Limb (tissue), 2 donors: ENCODE results near the gene PDXDC1.
"Not testable (repeated sequence)": the region's sequence is repeated elsewhere in the genome, so short reads cannot be mapped to it uniquely, and the experiment has no call there.

Experiments
- DNase-seq, 2 donors: peaks; one replicate each; pipeline ENCODE4 v3.0.0-alpha.2; 2016; ENCODE audit errors: extremely low spot score in 2 of 2

Gene PDXDC1

GRCh38 chr16:15037003-15037402 lies 62.2 kb downstream of the PDXDC1 start:
- no peak for DNase-seq

- no peak for DNase-seq
Measured at GRCh38 chr16:15037745-15038144, 62.9 kb downstream of the PDXDC1 start.

- DNase-seq, result no peak
Measured at GRCh38 chr16:15038689-15039088, 63.9 kb downstream of the PDXDC1 start.

DNA sequence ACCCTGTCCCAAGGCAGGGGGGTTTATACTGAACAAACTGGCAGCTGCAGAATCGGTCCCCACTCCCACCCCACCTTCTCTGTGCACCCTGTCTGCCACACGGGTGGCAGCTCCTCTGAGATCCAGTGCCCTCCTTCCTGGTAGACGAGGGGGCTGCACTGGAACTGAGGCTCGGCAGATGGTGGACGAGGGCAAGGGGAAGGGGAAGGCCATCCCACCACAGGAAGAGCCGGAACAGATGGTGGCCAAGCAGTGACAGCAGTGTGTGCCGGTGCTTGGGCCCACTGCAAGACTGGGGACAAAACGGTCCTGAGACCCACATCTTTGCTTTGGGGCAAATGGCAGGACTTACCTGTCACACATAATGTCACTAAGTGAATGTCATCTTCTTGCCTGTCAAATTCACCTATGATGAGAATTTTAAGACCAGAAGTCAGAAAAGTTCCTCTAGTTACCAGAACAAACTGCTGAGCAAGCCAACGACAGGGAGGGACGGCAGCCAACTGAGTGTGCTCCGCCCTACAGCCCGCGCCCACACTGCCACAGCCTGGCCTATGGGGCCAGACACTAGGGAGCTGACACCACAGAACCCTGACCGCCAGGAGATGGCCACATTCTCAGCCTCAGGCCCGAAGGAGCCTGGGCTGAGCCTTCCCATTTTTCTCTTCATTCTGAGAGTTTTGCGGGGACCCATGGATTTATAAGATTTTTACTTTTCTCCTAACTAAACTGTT lies 66.6 kb downstream of the PDXDC1 start:
- peak in 1 of 2 donors; percentile 32 for DNase-seq

DNA sequence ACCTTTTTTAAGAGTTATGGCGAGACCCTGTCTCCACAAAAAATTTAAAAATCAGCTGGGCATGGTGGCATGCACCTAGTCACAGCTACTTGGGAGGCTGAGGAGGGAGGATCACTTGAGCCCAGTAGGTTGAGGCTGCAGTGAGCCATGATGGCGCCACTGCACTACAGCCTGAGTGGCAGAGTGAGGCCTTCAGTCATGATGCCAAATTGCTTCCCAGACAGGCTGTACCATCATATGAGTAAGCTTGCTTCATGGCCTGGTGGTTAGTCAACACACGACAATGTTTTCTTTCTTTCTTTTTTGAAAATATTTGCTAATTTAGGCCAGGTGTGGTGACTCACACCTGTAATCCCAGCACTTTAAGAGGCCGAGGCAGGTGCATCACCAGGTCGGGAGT lies 68.5 kb downstream of the PDXDC1 start:
- no peak for DNase-seq

DNA sequence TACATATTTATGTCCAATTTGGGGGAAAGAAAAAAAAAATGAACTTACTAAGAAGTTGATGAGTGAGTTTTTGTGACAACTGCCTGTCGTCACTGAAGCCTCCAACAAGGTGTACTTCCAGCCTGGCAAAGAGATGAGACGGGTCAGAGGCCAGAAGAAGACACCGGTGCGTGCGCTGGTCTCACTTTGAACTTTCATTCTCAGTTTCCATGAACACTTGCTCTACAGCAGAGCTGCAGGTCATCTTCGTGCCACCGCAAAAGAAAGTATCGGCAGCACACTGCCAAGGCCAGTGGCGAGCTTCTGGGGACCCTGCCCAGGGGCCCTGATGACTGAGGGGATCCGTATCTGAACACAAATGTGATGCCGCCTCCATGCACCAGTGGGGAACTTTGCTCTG lies 69.5 kb downstream of the PDXDC1 start:
- no peak for DNase-seq

DNA sequence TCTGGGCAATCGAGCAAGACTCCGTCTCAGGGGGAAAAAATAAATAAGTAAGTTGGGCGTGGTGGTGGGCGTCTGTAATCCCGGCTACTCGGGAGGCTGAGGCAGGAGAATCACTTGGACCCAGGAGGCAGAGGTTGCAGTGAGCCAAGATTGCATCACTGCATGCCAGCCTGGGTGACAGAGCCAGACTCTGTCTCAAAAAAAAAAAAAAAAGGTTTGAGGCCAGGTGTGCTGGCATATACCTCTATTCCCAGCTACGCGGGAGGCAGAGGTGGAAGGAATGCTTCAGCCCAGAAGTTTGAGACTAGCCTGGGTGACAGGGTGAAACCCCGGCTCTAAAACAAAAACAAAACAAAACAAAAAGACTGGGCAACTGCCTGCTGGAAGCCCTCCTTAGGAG lies 70.4 kb downstream of the PDXDC1 start:
- not testable (repeated sequence) for DNase-seq

GRCh38 chr16:15046692-15047376 lies 72.0 kb downstream of the PDXDC1 start:
- DNase-seq, result no peak

DNA sequence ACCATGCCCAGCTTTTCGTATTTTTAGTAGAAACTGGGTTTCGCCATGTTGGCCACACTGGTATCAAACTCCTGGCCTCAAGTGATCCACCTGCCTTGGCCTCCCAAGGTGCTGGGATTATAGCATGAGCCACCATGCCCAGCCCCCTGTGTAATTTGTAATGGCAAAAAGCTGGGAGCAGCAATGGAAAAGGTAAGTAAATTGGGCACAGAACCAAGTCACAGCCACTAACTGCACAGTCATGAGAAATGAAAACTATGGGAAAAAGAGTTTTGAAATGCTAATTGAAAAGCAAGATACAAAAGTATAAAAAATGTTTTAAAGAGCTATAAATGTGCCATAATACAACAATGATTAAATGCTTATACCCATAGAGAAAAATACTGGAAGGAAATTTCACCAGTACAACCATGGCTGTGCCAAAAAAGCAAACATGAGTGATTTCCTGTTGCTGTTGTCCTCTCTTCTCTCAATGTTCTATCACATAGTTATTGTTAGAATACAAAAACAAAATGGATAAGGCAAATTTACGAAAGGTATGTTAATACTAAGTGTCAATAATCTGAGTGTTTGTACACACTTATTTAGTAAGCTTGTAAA lies 74.9 kb downstream of the PDXDC1 start:
- DNase-seq, result no peak

GRCh38 chr16:15050440-15050839 lies 75.6 kb downstream of the PDXDC1 start:
- DNase-seq, result not testable (repeated sequence)

- no peak for DNase-seq
Measured at GRCh38 chr16:15051387-15051951, 76.6 kb downstream of the PDXDC1 start.

DNA sequence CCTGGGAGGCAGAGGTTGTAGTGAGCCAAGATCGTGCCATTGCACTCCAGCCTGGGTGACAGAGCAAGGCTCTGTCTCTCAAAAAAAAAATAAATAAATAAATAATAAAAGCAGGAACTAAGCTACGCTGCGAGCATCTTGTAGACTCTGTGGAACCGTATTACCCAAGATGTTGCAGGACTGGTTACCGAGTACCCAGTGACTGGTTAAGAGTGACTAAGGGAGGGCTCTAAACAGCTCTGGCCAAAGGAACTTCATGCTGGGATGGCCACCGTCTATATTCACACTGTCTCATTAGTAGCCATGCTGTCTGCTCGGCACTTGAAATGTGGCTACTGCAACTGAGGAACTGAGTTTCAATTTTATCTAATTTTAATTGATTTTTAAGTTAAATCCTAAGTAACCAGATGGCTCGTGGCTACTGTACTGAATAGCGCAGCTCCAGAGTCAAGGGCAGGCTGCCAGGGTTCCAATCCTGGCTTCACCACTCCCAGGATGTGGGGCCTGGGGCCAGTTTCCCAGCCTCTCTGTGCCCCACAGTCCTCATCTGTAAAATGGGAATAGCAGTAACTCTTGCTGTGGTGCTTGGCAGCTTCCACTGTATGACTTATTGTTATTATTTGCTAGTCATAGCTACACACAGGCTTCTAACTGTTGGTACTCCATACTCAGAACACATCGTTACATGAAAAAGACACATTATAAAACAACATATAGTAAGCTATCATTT lies 78.1 kb downstream of the PDXDC1 start:
- DNase-seq, result no peak

GRCh38 chr16:15053904-15054303 lies 79.1 kb downstream of the PDXDC1 start:
- no peak for DNase-seq

DNA sequence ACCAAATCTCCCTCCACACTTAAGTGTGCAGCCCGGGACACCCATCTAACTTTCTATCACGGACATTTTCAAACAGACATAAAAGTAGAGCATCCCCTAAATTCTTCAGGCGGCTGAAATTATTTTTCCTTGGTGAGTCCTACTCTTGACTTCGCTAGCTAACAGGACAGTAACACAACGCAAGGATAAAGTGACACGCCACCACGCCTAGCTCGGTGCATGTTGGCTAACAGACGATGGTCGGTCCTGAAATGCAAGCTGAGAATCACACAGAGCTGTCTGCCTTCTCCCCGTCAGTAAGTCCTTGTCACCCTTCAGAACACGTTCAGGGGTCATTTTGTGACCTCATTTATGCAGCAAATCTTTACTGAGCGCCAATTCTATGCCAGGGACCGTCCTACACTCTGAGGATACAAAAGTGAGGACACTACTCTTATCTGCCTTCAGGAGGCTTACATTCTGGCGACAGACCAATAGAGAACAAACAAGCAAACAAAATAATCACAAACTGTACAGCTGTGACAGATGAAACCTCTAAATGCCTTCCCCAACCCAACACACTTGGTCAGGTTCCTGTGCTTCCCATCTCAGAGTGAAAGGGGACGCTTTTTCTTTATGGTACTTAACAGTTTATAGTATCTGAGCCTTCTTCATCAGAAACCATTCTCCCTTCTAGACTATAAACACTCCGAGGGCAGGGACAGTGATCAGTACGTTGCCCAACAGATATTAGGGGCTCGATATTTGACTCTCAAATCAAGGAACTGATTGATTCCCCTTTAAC lies 79.7 kb downstream of the PDXDC1 start:
- DNase-seq, result no peak

GRCh38 chr16:15055141-15056053 lies 80.6 kb downstream of the PDXDC1 start:
- no peak for DNase-seq

DNA sequence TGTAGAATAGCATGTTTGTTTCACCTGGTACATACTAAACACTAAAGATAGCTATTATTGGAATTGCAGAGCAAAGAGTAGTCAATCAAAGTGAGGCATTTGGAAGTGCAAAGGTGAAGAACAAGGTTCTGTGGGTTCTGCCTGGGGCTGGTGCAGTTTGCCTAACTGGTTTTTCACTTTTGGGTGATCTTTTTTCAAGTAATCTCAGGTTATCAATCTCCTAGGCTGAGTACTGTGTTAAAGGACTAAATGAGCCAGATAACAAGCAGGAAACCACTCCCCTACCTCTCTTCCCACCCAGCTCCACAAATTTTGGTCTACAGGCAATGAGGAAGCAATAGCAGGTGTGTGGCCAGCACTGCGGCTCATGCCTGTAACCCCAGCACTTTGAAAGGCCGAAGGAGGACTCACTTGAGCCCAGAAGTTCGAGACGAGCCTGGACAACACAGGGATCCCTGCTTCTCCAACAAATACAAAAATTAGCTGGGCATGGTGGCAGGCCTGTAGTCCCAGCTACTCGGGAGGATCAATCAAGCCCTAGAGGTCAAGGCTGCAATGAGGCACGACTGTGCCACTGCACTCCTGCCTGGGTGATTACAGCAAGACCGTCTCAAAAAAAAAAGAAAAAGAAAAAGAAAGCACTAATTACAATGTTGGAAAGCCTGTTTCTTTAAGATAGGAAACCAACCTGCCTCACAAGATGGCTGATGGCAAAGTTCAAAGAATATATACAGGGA lies 83.0 kb downstream of the PDXDC1 start:
- DNase-seq, result no peak

DNA sequence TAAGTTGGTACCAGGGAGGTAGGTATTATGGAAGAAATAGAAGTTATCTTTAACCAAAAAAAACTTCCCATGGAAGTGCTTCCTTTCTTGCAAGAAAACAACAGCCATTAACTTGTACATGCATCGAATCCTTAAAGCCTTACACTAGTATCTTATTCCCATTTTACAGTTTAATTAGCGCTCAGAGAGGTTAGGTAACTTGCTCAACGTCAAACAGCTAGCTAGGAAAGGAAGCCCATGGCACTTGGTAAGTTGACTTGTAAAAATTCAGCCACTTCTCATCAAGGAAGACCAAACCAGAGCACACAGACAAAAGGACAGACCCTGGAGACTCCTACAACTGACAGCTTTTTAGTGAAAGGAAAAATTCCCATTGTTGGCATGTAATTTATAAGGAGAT lies 84.5 kb downstream of the PDXDC1 start:
- DNase-seq, result no peak

DNA sequence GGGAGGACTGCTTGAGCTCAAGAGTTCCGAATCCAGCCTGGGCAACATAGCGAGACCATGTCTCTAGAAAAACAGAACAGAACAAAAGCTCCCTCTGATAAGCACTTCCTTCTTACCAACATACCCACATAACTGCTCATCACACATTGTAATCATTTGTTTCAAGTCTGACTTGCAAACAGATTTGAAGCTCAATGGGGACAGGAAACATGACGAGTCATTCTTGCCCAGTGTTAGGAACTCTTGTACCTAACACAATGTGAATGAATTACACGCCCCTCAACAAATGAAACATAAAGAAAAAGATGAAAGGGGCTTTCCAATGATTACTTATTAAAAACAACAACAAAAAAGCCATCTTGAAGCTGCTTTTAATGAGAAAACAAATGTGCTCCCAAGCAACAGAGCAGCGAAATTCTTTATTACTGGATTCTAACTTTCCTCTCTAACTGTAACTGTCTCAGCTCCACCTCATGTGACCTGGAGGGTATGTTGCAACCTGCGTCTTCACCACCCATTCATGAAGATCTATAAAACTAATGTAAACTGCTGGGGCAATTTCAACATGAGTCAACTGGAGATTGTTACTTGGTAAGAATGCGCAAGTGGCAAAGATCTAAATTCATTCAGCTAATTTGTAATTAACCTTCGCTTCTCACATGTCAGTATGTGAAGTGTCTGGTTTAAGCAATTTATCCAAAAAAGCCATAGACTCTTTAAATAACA lies 87.4 kb downstream of the PDXDC1 start:
- DNase-seq, result not testable (repeated sequence)
